ENCODE results near the gene MAD1L1. TPM values are rescaled to one million over a fixed set of nuclear protein-coding genes. Genes with fewer than 3 reads are reported as not detected.

MAD1L1 gene
- total RNA-seq, 1 experiment from 2014 or later = 43.8 TPM

- TF ChIP-seq IRF2 (CRISPR knock-in tag; IDR thresholded peaks at IDR 0.05; ENCODE audit: borderline replicate concordance, low read depth) = no peak
- no peak for TF ChIP-seq CREB1 (CRISPR knock-in tag; IDR thresholded peaks at IDR 0.05)
- TF ChIP-seq CREM (CRISPR knock-in tag; IDR thresholded peaks at IDR 0.05) = no peak
- TF ChIP-seq ZNF263 (CRISPR knock-in tag; IDR thresholded peaks at IDR 0.05; ENCODE audit: low read depth) = no peak
- TF ChIP-seq E2F1 (CRISPR knock-in tag; IDR thresholded peaks at IDR 0.05) = no peak
- TF ChIP-seq PRRX2 (CRISPR knock-in tag; IDR thresholded peaks at IDR 0.05) = no peak
- TF ChIP-seq JUN (CRISPR knock-in tag; IDR thresholded peaks at IDR 0.05) = no peak
- TF ChIP-seq, protein P1, sequence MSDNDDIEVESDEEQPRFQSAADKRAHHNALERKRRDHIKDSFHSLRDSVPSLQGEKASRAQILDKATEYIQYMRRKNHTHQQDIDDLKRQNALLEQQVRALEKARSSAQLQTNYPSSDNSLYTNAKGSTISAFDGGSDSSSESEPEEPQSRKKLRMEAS (CRISPR knock-in tag; IDR thresholded peaks at IDR 0.05) = no peak
- no peak for TF ChIP-seq ZNF281 (CRISPR knock-in tag; IDR thresholded peaks at IDR 0.05)
- TF ChIP-seq ATF1 (CRISPR knock-in tag; IDR thresholded peaks at IDR 0.05) = no peak
- TF ChIP-seq KAT7 (CRISPR knock-in tag; IDR thresholded peaks at IDR 0.05; ENCODE audit: borderline replicate concordance) = no peak
These were observed 223.2 kb downstream of the MAD1L1 start (continued) for GRCh38 chr7:2009541-2010001.

DNA sequence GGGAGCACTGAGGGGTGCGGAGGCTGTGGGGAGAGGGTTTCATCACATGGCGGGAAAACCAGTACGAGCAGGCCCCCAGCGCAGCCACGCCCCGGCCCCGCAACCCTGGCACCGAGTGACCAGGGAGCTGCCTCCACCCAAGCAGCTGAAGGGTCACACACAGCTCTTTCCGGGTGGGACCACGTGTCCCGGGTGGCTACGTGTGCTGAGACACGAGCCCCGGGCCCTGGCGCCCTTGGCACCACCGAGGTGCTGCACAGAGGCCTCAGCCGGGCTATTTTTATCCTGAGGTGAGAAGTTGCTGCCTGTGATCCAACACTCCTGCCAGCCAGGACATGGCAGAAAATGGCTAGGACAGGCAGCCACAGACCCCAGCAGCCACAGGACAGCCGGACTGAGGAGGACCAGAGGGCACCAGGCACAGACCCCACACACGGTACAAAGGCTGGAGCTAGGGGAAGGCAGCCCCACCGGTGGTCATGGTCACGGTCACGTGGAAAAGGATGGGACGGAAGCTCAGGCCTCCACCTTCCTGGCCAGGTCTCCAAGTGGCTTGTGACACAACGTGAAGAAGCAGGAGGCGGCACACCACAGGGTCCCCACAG is 223.7 kb downstream of the MAD1L1 start:
- H3K27ac Mint-ChIP-seq = no peak overlapping the region
- CTCF ChIA-PET = interaction anchor here (1.1 to 1.2 kb wide), 2 partner anchors 32 to 185 kb away, joined by 3 to 4 read pairs; no protein-coding TSS in a partner anchor
- DNase-seq (ENCODE audit: low spot score) (no peak), ATAC-seq (no peak)
- no peaks in the 10 kb centered on the region for H3K27me3 Mint-ChIP-seq (ENCODE audit: low read depth)
- no peak overlapping the region for H3K4me3 Mint-ChIP-seq
- POLR2A ChIA-PET = no interaction called here
- H3K36me3 Mint-ChIP-seq = no peaks in the 10 kb centered on the region
- TF ChIP-seq CDX4 (CRISPR knock-in tag; IDR thresholded peaks at IDR 0.05; ENCODE audit: borderline replicate concordance) = no peak
- no peak for TF ChIP-seq ZNF317 (CRISPR knock-in tag; IDR thresholded peaks at IDR 0.05; ENCODE audit: borderline replicate concordance, low read depth)
- TF ChIP-seq ELF4 (CRISPR knock-in tag; IDR thresholded peaks at IDR 0.05; ENCODE audit: low read depth) = no peak
- no peak for TF ChIP-seq TEAD4 (CRISPR knock-in tag; IDR thresholded peaks at IDR 0.05)
- TF ChIP-seq SP1 (CRISPR knock-in tag; conservative IDR thresholded peaks at IDR 0.05) = no peak
- TF ChIP-seq OVOL2 (CRISPR knock-in tag; IDR thresholded peaks at IDR 0.05; ENCODE audit: borderline replicate concordance) = no peak
- no peak for TF ChIP-seq ZNF425 (CRISPR knock-in tag; conservative IDR thresholded peaks at IDR 0.05)
- no peak for TF ChIP-seq SOX15 (CRISPR knock-in tag; IDR thresholded peaks at IDR 0.05)
- TF ChIP-seq, protein P2, sequence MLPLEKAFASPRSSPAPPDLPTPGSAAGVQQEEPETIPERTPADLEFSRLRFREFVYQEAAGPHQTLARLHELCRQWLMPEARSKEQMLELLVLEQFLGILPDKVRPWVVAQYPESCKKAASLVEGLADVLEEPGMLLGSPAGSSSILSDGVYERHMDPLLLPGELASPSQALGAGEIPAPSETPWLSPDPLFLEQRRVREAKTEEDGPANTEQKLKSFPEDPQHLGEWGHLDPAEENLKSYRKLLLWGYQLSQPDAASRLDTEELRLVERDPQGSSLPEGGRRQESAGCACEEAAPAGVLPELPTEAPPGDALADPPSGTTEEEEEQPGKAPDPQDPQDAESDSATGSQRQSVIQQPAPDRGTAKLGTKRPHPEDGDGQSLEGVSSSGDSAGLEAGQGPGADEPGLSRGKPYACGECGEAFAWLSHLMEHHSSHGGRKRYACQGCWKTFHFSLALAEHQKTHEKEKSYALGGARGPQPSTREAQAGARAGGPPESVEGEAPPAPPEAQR (CRISPR knock-in tag; IDR thresholded peaks at IDR 0.05) = no peak
- TF ChIP-seq ESRRA (CRISPR knock-in tag; IDR thresholded peaks at IDR 0.05; ENCODE audit: borderline replicate concordance) = no peak
- no peak for TF ChIP-seq ZNF121 (CRISPR knock-in tag; IDR thresholded peaks at IDR 0.05)
- no peak for TF ChIP-seq IRF1 (CRISPR knock-in tag; IDR thresholded peaks at IDR 0.05)
- TF ChIP-seq ZNF396 (CRISPR knock-in tag; IDR thresholded peaks at IDR 0.05; ENCODE audit: borderline replicate concordance) = no peak
- no peak for TF ChIP-seq FOXJ3 (CRISPR knock-in tag; IDR thresholded peaks at IDR 0.05; ENCODE audit: borderline replicate concordance)
- no peaks in the 10 kb centered on the region for H3K9me3 Mint-ChIP-seq
- H3K4me1 Mint-ChIP-seq = no peaks in the 10 kb centered on the region
